ENCODE results near the gene ARID3A.

ARID3A gene

GRCh38 chr19:993831-994393 lies 68.1 kb downstream of the ARID3A start:
- H3K9ac ChIP-seq (ENCODE audit: low read depth, low read length, poor library complexity, severe bottlenecking) = no peak overlapping the region
- H3K9me2 ChIP-seq (replicated peaks; ENCODE audit: low read depth, low read length) = no peaks in the 10 kb centered on the region
- no peaks in the 10 kb centered on the region for H3K27me3 ChIP-seq (ENCODE audit: insufficient read depth, low read length, poor library complexity, severe bottlenecking)
- H4K20me1 ChIP-seq (ENCODE audit: insufficient read depth, low read length, poor library complexity, severe bottlenecking) = no peaks in the 10 kb centered on the region
- H3K36me3 ChIP-seq (ENCODE audit: insufficient read depth, low read length) = no peaks in the 10 kb centered on the region; the same call in 1 of the 2 replicates
- no peaks in the 10 kb centered on the region for H3K4me1 ChIP-seq (ENCODE audit: insufficient read depth, low read length, poor library complexity, severe bottlenecking)
- H3K9me3 ChIP-seq (ENCODE audit: insufficient read depth, low read depth, low read length) = no peaks in the 10 kb centered on the region
- no peaks in the 10 kb centered on the region for H3K79me2 ChIP-seq (ENCODE audit: insufficient read depth, low read length)
- no peak overlapping the region for H3K4me2 ChIP-seq (ENCODE audit: low read depth, low read length, poor library complexity, severe bottlenecking)
- no peak overlapping the region for H2AFZ ChIP-seq (ENCODE audit: low read length)
- H3K4me3 ChIP-seq (ENCODE audit: low read length, poor library complexity, severe bottlenecking) = no peak overlapping the region
- TF ChIP-seq EZH2phosphoT487 (IDR thresholded peaks at IDR 0.05; ENCODE audit: borderline replicate concordance) = no peak
- TF ChIP-seq CTCF (conservative IDR thresholded peaks at IDR 0.05; ENCODE audit: low read length) = no peak
- no peaks in the 10 kb centered on the region; the same call in 1 of the 2 replicates for H3F3A ChIP-seq (ENCODE audit: low read depth)

- Histone ChIP-seq H2AFZ (ENCODE audit: low read length) (no peak overlapping the region), H3K4me3 (ENCODE audit: low read length, poor library complexity, severe bottlenecking) (no peak overlapping the region), H4K20me1 (ENCODE audit: insufficient read depth, low read length, poor library complexity, severe bottlenecking) (no peaks in the 10 kb centered on the region), H3K36me3 (ENCODE audit: insufficient read depth, low read length) (no peaks in the 10 kb centered on the region; the same call in 1 of the 2 replicates), H3K9ac (ENCODE audit: low read depth, low read length, poor library complexity, severe bottlenecking) (no peak overlapping the region), H3K79me2 (ENCODE audit: insufficient read depth, low read length) (no peaks in the 10 kb centered on the region), H3K9me2 (replicated peaks; ENCODE audit: low read depth, low read length) (no peaks in the 10 kb centered on the region), H3K4me1 (ENCODE audit: insufficient read depth, low read length, poor library complexity, severe bottlenecking) (no peaks in the 10 kb centered on the region), H3K4me2 (ENCODE audit: low read depth, low read length, poor library complexity, severe bottlenecking) (no peak overlapping the region), H3K27me3 (ENCODE audit: insufficient read depth, low read length, poor library complexity, severe bottlenecking) (no peaks in the 10 kb centered on the region), H3F3A (ENCODE audit: low read depth) (no peaks in the 10 kb centered on the region; the same call in 1 of the 2 replicates), H3K9me3 (ENCODE audit: insufficient read depth, low read depth, low read length) (no peaks in the 10 kb centered on the region)
- TF ChIP-seq CTCF (conservative IDR thresholded peaks at IDR 0.05; ENCODE audit: low read length) = no peak
- no peak for TF ChIP-seq EZH2phosphoT487 (IDR thresholded peaks at IDR 0.05; ENCODE audit: borderline replicate concordance)
Measured at GRCh38 chr19:994516-994915, 68.7 kb downstream of the ARID3A start.

GRCh38 chr19:995051-995827 lies 69.4 kb downstream of the ARID3A start:
- no peak overlapping the region for H3K9ac ChIP-seq (ENCODE audit: low read depth, low read length, poor library complexity, severe bottlenecking)
- no peaks in the 10 kb centered on the region for H3K79me2 ChIP-seq (ENCODE audit: insufficient read depth, low read length)
- H3K9me2 ChIP-seq (replicated peaks; ENCODE audit: low read depth, low read length) = no peaks in the 10 kb centered on the region
- H3K36me3 ChIP-seq (ENCODE audit: insufficient read depth, low read length) = no peaks in the 10 kb centered on the region; the same call in 1 of the 2 replicates
- TF ChIP-seq CTCF (conservative IDR thresholded peaks at IDR 0.05; ENCODE audit: low read length) = no peak
- no peak for TF ChIP-seq EZH2phosphoT487 (IDR thresholded peaks at IDR 0.05; ENCODE audit: borderline replicate concordance)
- no peaks in the 10 kb centered on the region for H3K27me3 ChIP-seq (ENCODE audit: insufficient read depth, low read length, poor library complexity, severe bottlenecking)
- H3K4me2 ChIP-seq (ENCODE audit: low read depth, low read length, poor library complexity, severe bottlenecking) = no peak overlapping the region
- no peak overlapping the region for H2AFZ ChIP-seq (ENCODE audit: low read length)
- no peak overlapping the region for H3K4me3 ChIP-seq (ENCODE audit: low read length, poor library complexity, severe bottlenecking)
- H4K20me1 ChIP-seq (ENCODE audit: insufficient read depth, low read length, poor library complexity, severe bottlenecking) = no peaks in the 10 kb centered on the region
- H3K4me1 ChIP-seq (ENCODE audit: insufficient read depth, low read length, poor library complexity, severe bottlenecking) = no peaks in the 10 kb centered on the region
- no peaks in the 10 kb centered on the region for H3K9me3 ChIP-seq (ENCODE audit: insufficient read depth, low read depth, low read length)
- H3F3A ChIP-seq (ENCODE audit: low read depth) = no peaks in the 10 kb centered on the region; the same call in 1 of the 2 replicates

Data from Loucy (cell line).